SU-DHL-6 (cell line): ENCODE measurements around the gene KIF11.

ENCODE experiments used
- CTCF ChIP-seq: fragments of 200-600 bp; sonication (generic); IDR thresholded peaks from one replicate; pipeline ENCODE4 v1.5.1; 2017; ENCODE audit warnings: antibody characterized with exemption, mild to moderate bottlenecking, low read length, moderate library complexity; ENCODE audit not compliant: insufficient read depth, poor library complexity, severe bottlenecking
- EZH2phosphoT487 ChIP-seq: fragments of 200-600 bp; sonication (generic), shearing (Covaris generic); conservative IDR thresholded peaks from 2 replicates; pipeline ENCODE4 v1.6.1; 2018; ENCODE audit warnings: mild to moderate bottlenecking, antibody characterized with exemption, low read length, moderate library complexity, mixed read lengths

- TF ChIP-seq CTCF (no peak), EZH2phosphoT487 (no peak)
Observed at GRCh38 chr10:92598321-92598720, 5.4 kb downstream of the KIF11 start.
